Measurements from ENCODE around the gene ELANE.

The ELANE gene

DNA sequence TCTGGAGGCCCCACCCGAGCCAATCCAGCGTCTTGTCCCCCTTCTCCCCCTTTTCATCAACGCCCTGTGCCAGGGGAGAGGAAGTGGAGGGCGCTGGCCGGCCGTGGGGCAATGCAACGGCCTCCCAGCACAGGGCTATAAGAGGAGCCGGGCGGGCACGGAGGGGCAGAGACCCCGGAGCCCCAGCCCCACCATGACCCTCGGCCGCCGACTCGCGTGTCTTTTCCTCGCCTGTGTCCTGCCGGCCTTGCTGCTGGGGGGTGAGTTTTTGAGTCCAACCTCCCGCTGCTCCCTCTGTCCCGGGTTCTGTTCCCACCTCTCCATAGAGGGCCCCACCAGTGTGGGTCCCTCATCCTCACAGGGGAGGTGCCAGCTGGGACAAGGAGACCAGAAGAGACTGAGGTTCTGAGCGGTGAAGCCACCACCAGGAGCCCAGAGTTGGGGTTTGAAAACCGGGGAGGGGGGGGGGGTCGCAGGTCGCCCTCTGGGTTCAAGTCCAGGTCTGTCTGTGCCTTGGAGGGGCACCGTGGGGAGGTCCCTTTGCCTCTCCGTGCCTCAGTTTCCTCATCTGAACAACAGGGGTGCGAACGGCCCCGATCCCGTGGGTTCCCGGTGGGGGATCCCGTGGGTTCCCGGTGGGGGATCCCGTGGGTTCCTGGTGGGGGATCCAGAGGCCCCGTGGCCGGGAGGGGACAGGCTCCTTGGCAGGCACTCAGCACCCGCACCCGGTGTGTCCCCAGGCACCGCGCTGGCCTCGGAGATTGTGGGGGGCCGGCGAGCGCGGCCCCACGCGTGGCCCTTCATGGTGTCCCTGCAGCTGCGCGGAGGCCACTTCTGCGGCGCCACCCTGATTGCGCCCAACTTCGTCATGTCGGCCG, at the start of gene ELANE:
Gene ELANE (plus strand): TSS at position 168 of the 878 bp plus-strand sequence. CDS start 26 bp downstream, at position 194.
- no peak for DNase-seq (ENCODE audit: low read depth)

DNA sequence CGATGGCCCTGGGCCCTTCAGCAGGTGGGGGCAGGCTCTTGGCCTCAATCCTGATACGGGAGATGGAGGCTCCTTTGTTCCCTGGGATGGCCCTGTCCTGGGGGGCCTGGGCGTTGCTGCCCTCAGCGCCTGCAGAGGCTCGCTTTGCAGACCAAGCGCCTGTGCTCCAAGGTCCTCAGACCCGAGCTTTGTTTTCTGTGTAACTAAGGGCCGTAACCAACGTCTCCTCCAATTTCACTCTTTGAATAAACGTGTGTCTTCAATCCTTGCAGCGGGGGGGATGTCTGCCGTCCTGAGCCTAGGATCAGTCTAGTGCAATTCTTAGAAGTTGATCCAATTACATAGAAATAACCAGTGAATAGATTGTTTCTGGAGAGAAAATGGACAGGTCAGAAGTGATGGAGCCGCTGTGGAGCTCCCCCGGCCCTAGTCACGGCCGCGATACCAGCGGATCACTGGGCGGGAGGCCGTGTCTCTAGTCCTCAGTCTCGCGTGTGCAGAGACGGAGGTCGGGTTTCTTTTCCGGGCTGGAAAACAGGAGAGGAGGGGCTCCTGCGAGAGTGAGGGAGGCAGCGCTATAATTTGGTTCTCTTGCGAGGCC, 49.5 kb upstream of the ELANE start:
- DNase-seq (ENCODE audit: low read depth), result no peak

DNA sequence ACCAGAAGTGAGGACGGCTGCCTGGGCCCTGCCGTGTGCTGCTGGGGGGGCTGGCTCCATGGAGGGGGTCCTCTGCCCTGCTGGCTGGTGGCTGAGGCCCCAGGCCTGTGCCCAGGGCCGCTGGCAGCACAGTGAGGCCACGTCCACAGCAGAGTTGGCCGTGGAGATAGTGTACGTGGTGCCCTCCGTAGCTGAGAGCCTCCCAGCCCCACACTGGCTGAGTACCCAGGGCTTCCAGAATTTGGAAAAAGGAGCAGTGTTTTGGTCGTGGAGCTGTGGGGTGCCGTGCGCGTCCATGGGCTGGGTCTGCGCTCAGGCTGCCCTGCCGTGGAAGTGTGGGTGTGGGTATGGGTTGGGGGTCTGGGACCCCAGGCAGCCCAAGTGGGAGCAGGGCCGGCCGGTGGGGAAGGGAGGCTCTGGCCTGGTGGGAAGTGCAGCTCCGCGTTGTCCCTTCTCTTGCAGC, 49.0 kb upstream of the ELANE start:
- DNase-seq (ENCODE audit: low read depth), result no peak

DNA sequence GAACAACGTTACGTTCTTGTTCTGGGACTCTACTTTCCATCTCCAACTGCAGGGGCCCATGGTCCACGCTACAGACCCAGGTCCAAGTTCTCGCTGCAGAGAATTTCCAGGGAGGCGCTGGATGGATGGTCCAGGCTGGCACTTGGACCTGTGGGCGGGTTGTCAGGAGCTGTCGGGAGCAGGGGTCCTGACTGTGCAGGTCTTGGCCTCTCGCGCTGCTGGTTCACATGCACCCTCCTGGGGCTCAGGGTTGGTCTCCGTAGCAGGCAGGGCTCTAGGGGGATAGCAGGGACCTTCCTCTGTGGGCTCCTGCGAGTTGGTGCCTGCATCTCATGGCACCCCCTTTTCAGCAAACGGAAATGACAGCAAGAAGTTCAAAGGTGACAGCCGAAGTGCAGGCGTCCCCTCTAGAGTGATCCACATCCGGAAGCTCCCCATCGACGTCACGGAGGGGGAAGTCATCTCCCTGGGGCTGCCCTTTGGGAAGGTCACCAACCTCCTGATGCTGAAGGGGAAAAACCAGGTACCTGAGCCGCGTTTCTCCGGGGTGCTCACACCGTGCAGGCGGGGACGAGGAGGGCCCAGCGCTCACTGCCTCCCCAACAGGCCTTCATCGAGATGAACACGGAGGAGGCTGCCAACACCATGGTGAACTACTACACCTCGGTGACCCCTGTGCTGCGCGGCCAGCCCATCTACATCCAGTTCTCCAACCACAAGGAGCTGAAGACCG, 48.3 kb upstream of the ELANE start:
- no peak for DNase-seq (ENCODE audit: low read depth)

DNA sequence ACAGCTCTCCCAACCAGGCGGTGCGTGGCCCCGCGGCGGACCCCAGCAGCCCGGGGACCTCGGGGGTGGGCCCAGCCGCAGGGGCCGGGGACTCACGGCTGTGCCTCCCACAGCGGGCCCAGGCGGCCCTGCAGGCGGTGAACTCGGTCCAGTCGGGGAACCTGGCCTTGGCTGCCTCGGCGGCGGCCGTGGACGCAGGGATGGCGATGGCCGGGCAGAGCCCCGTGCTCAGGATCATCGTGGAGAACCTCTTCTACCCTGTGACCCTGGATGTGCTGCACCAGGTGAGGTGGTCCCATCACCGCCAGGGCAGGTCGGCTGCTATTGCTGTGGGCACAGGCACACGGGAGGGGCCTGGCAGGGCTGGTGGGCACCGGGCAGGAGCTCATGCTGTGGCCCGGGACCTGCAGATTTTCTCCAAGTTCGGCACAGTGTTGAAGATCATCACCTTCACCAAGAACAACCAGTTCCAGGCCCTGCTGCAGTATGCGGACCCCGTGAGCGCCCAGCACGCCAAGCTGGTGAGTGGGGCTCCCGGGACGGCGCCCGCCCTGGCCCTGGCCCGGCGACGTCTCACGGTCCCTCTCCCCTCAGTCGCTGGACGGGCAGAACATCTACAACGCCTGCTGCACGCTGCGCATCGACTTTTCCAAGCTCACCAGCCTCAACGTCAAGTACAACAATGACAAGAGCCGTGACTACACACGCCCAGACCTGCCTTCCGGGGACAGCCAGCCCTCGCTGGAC, 47.5 kb upstream of the ELANE start:
- no peak for DNase-seq (ENCODE audit: low read depth)

DNA sequence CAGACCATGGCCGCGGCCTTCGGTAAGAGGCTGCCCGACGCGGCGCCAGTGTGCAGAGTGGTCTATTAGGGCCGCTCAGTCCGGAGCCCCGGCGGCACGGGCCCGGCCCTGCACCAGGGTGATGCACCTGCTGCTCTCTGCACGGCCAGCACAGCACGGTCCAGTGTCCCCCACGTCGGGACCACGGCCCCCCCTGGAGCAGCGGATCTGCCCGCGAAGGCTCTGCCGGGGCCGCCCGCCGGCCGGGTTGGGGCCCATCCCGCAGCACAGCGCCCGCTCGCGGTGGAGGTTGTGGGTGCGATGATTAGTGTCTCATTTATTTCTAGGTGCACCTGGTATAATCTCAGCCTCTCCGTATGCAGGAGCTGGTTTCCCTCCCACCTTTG, 46.9 kb upstream of the ELANE start:
- no peak for DNase-seq (ENCODE audit: low read depth)

DNA sequence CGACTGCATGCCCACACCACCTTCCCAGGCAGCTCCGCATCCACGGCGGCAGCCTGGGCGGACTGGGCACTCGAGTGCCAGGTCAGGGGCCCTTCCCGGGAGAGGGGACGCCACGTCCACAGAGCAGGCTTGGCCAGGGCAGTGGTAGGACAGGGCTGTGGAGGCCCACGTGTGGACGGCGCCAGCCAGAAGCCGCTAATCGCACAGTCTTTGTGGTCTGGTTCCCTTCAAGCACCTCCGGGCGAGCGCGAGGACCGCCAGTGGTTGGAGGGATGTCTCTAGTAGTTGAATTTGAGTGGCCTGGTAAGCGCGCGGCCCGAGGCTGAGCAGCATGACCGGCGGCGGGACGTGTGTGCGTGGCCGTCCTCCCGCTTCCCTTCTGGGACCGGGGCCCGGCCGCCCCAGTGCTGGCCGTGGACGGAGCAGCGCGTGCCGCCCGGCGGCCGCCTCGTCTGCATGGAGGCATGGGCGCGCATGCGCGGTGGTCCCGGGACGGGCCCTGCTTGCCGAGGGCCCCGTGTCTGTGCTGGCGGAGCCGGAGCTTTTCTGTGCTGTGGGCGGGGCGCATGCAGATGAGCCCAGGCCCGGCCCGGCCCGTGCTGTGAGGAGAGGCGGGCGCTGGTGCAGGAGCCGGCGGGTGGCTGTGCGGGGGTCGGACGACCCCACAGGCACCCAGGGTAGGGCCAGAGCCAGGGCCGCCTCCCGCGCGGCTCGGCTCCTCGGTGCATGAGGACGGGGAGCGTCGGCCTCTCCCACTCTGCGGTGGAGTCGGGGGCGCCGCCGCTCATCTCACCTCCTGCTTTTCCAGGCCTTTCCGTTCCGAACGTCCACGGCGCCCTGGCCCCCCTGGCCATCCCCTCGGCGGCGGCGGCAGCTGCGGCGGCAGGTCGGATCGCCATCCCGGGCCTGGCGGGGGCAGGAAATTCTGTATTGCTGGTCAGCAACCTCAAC, 46.2 kb upstream of the ELANE start:
- no peak for DNase-seq (ENCODE audit: low read depth)

DNA sequence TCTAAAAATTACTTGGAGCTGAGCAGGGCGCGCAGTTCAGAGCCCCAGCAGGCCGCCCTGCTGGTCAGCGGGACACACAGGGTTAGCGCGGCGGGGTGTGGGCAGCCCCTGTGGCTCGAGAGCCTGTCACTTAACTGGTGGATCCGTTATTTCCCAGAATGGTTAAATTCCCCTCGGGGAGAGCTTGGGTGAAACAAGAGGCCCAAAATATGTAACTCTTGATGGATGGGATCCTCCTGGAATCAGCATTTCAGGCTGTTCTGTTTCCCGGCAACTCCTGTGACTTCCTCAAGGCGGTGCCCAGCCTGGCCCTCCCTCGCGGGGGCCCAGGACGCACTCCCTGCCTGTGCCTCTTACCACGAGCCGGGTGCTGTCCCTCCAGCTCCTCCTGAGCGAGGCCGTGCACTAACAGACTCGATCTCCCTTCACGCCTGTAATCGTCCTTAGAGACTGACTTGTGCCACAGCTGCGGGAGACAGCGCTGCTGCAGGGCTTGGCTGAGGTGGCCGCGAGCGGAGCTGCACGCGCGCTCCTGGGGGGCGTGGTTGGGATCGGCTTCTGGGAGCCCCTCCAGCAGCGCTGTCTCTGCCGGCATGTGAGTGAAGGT, 45.2 kb upstream of the ELANE start:
- no peak for DNase-seq (ENCODE audit: low read depth)

DNA sequence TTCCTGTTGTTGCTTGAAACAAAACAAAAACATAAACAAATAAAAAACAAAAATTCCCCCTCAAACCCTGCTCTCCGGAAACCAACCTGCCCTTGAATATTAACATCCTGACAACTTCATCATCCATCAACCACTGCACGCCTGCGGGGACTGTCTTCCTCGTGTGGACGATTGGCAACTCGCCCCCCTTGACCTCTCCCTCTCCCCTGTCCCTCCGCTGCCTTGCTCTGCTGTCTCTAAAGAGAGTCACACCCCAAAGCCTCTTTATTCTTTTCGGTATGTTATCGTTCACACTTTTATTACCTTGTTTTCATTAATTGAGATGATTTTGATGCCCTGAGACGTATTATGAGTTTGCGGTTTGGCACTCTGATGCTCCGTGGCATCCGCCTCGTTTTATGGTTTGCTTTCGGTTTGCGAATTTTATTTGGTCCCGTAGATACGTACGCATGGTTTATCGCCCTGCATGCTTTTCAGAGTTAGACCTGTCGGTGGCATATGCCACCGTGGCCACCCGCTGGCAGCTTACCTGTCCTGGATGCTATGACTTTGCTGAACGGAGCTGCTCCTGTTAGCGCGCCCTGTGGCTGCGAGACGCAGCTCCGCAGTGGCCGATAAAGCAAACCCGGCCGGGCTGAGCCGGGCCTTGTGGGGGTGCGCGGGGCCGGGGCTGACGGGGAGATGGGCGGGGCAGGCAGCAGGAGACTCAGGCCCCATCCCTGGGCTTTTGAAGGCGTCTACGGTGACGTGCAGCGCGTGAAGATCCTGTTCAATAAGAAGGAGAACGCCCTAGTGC, 44.3 kb upstream of the ELANE start:
- DNase-seq (ENCODE audit: low read depth), result no peak

DNA sequence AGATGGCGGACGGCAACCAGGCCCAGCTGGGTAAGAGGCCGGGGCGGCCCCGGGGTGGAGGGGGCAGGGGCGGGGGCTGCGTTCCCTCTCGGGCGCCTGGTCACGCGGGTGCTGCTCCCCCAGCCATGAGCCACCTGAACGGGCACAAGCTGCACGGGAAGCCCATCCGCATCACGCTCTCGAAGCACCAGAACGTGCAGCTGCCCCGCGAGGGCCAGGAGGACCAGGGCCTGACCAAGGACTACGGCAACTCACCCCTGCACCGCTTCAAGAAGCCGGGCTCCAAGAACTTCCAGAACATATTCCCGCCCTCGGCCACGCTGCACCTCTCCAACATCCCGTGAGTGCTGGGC, 43.7 kb upstream of the ELANE start:
- no peak for DNase-seq (ENCODE audit: low read depth)

DNA sequence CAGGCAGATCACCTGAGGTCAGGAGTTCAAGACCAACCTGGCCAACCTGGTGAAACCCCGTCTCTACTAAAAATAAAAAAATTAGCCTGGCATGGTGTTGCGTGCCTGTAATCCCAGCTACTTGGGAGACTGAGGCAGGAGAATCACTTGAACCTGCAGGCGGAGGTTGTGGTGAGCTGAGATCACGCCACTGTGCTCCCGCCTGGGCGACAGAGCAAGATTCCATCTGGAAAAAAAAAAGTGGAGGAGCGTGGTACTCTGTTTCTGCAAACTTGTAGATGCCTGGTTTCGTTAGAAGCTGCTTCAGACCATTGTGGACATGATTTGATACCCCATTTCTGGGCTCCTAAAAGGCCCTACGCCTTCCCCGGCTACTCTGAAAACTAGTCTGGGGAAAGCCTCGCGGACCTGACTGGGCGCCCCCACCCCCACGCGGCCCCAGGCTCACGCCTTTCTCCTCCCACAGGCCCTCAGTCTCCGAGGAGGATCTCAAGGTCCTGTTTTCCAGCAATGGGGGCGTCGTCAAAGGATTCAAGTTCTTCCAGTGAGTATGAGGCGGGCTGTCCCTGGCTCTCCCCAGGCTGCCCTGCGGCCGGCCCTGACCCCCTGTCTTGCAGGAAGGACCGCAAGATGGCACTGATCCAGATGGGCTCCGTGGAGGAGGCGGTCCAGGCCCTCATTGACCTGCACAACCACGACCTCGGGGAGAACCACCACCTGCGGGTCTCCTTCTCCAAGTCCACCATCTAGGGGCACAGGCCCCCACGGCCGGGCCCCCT, 41.8 kb upstream of the ELANE start:
- no peak for DNase-seq (ENCODE audit: low read depth)

DNA sequence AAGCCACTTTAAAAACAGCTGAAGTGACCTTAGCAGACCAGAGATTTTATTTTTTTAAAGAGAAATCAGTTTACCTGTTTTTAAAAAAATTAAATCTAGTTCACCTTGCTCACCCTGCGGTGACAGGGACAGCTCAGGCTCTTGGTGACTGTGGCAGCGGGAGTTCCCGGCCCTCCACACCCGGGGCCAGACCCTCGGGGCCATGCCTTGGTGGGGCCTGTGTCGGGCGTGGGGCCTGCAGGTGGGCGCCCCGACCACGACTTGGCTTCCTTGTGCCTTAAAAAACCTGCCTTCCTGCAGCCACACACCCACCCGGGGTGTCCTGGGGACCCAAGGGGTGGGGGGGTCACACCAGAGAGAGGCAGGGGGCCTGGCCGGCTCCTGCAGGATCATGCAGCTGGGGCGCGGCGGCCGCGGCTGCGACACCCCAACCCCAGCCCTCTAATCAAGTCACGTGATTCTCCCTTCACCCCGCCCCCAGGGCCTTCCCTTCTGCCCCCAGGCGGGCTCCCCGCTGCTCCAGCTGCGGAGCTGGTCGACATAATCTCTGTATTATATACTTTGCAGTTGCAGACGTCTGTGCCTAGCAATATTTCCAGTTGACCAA, 41.1 kb upstream of the ELANE start:
- no peak for DNase-seq (ENCODE audit: low read depth)

DNA sequence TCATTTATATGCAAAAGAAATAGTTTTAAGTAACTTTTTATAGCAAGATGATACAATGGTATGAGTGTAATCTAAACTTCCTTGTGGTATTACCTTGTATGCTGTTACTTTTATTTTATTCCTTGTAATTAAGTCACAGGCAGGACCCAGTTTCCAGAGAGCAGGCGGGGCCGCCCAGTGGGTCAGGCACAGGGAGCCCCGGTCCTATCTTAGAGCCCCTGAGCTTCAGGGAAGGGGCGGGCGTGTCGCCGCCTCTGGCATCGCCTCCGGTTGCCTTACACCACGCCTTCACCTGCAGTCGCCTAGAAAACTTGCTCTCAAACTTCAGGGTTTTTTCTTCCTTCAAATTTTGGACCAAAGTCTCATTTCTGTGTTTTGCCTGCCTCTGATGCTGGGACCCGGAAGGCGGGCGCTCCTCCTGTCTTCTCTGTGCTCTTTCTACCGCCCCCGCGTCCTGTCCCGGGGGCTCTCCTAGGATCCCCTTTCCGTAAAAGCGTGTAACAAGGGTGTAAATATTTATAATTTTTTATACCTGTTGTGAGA, 40.5 kb upstream of the ELANE start:
- DNase-seq (ENCODE audit: low read depth), result no peak

DNA sequence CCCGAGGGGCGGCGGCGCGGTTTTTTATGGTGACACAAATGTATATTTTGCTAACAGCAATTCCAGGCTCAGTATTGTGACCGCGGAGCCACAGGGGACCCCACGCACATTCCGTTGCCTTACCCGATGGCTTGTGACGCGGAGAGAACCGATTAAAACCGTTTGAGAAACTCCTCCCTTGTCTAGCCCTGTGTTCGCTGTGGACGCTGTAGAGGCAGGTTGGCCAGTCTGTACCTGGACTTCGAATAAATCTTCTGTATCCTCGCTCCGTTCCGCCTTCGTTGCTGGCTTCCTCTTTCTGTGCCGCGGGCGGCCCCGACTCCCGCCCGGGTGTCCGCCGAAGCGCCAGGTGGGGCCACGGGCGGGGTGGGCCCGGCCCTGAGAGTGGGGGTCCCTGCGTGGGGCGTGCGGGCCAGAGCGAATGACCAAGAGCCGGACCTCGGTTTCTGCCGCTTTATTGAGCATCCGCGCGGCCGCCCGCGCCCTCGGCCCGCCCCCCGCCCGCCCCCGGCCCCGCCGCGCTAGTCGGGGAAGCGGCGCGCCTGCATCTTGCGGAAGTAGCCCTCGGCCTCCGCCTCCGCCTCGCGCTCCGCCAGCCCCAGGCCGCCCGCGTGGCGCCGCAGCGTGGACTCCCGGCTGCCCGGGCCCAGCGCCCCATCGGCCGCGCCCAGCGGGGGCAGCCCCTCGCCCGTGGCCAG, 39.9 kb upstream of the ELANE start:
- DNase-seq (ENCODE audit: low read depth), result no peak

DNA sequence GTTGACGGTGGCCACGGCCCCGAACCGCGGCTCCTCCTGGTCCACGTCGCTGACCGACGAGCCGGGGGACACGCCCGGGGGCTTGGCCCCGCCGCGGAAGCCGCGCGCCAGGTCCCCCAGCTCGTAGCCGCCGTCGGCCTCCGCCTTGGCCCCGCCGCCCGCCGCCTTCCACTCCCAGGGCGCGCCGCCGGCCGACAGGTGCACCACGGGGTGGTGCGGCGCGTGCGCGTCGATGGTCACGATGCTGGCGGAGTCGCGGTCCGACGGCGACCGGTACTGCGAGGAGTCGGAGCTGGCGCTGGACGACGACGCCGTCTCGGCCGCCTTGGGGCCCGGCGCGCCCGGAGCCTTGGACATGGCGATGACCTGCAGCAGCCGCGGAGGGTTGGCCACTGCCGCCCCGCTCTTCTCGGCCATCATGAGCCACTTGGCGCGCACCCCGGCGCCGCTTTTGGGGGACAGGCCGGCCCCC, 39.3 kb upstream of the ELANE start:
- DNase-seq (ENCODE audit: low read depth), result no peak

DNA sequence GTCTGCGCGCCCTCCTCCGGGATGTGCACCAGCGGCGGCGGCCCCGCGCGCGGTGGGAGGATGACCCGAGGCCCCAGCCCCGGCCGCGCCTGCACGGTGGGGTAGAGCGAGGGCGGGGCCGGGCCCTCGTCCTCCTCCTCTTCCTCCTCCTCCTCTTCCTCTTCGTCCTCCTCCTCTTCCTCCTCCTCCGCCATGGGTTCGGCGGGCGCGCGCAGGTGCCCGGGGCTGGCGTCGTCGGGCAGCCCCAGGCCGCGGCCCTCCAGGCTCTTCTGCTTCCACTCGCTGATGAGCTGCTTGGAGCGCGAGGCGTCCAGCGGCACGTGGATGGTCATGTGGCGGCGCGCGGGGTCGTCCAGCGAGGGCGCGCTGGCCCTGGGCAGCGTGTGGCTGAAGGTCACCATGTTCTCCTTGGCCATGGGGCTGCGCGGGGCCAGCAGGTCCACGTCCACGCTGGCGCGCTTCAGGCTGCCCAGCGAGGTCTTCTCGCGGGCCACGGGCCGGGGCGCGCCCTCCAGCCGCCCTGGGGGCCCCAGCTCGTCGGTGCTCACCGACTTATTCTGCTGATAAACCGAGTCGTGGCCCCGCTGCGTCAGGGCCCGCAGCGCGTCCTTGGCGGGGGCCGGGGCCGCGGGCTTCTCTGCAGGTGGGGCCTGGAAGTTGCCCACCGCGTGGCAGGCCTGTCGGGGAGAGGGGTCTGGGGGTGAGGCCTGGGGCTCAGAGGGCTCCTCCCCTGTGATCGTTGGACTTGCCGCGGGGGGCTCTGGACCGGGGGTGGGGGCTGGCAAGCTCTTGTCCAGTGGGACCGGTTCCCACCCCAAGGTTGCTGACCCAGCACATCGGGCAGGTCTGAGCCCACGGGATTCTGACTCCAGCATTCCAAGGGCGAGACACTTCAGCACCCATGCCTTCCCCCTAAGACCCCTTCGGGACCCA, 38.6 kb upstream of the ELANE start:
- DNase-seq (ENCODE audit: low read depth), result no peak

Measured in activated T-helper 9 cell treated with anti-CD3 and anti-CD28 coated beads, Interleukin-2, amount 50 U/mL, for 16 hours (primary cell).